Gastroesophageal sphincter (tissue), 4 donors: ENCODE data around the gene HLA-DOA. TPM values are rescaled to one million over a fixed set of nuclear protein-coding genes. Genes with fewer than 3 reads are reported as not detected.

ENCODE experiments used
- ATAC-seq: fragments of 150-250 bp; one replicate; pipeline ENCODE4 v1.9.1; 2016; ENCODE audit warnings: mild to moderate bottlenecking, moderate library complexity
- H3K27ac ChIP-seq, 4 donors: fragments of 200-600 bp; sonication (generic) in 3 of 4; 1 replicate in 3 of 4; 2 replicates in 1 of 4; pipeline ENCODE4 v1.5.1; 2016 to 2019
- H3K27me3 ChIP-seq: fragments of 200-600 bp; sonication (generic); one replicate; pipeline ENCODE4 v1.5.1; 2019
- H3K36me3 ChIP-seq, 2 donors: fragments of 200-600 bp; sonication (generic); one replicate each; pipeline ENCODE4 v1.5.1; 2019; ENCODE audit warnings: control low read depth in 1 of 2
- H3K4me1 ChIP-seq, 3 donors: fragments of 200-600 bp; sonication (generic); 1 replicate in 2 of 3; 2 replicates in 1 of 3; pipeline ENCODE4 v1.5.1; 2016 to 2019; ENCODE audit warnings: control low read depth in 2 of 3
- H3K4me3 ChIP-seq, 2 donors: fragments of 200-600 bp; sonication (generic); one replicate each; pipeline ENCODE4 v1.5.1; 2019; ENCODE audit warnings: mild to moderate bottlenecking in 1 of 2, moderate library complexity in 1 of 2
- H3K9me3 ChIP-seq, 3 donors: fragments of 200-600 bp; sonication (generic); one replicate each; pipeline ENCODE4 v1.5.1; 2017 to 2019; ENCODE audit warnings: control low read depth in 2 of 3
- CTCF ChIP-seq, 4 experiments: fragments of 200-600 bp in 2 of 4; fragments of 450-650 bp in 2 of 4; sonication (generic) in 1 of 4; IDR thresholded peaks; one replicate each; pipeline ENCODE4 v1.5.1; 2017 to 2019; ENCODE audit warnings: antibody characterized with exemption in 4 of 4, mild to moderate bottlenecking in 2 of 4, moderate library complexity in 2 of 4
- EP300 ChIP-seq: sonication (generic); formaldehyde crosslinking; IDR thresholded peaks from one replicate; pipeline ENCODE4 v1.6.1; 2017; ENCODE audit warnings: antibody characterized with exemption, mild to moderate bottlenecking
- POLR2A ChIP-seq, 2 donors: fragments of 450-650 bp; IDR thresholded peaks; one replicate each; pipeline ENCODE4 v1.6.1; 2017; ENCODE audit warnings: antibody characterized with exemption in 2 of 2, mild to moderate bottlenecking in 2 of 2, moderate library complexity in 1 of 2
- POLR2AphosphoS5 ChIP-seq: sonication (generic); formaldehyde crosslinking; IDR thresholded peaks from one replicate; pipeline ENCODE4 v1.6.1; 2017; ENCODE audit warnings: antibody characterized with exemption
- WGBS, 2 donors: methylation state at CpG; one replicate each; pipeline ENCODE4 v1.1.5; 2018; ENCODE audit warnings: low coverage in 1 of 2; 5-methylcytosine and 5-hydroxymethylcytosine counted together
- total RNA-seq, 4 donors: library from RNA; depleted of rRNA; stranded (reverse); fragments of >200 nt; gene quantifications; one replicate each; pipeline ENCODE4 v1.1.0, GENCODE V29; 2016

HLA-DOA gene
- total RNA-seq, 4 donors from 2014 or later, result 1.1 to 4.4 (median 1.8) TPM

GRCh38 chr6:32964776-32965175 is 44.6 kb downstream of the HLA-DOA start:
- WGBS, 2 donors, result 69 to 78% methylated on average over 2 of the region's 5 CpGs
- H3K27ac ChIP-seq, result no peak overlapping the region

GRCh38 chr6:32963866-32964265 is 45.5 kb downstream of the HLA-DOA start:
- Histone ChIP-seq H3K27me3 (no peaks in the 10 kb centered on the region), H3K36me3 (no peaks in the 10 kb centered on the region), H3K4me1 (peaks cover 2 to 21% (median 4%) of the 10 kb centered on the region in 3 donors), H3K27ac (no peak overlapping the region), H3K9me3 (no peaks in the 10 kb centered on the region), H3K4me3 (no peak overlapping the region)
- no peak for ATAC-seq
- 43 to 82% methylated on average over 1 of the region's 1 CpG for WGBS, 2 donors
- no peak for TF ChIP-seq POLR2AphosphoS5
- no peak for TF ChIP-seq POLR2A (IDR thresholded peaks at IDR 0.05)
- TF ChIP-seq EP300, result no peak

More at GRCh38 chr6:32964776-32965175, 44.6 kb downstream of the HLA-DOA start:
- no peaks in the 10 kb centered on the region for H3K27me3 ChIP-seq
- H3K4me1 ChIP-seq, result peaks cover 2 to 21% (median 4%) of the 10 kb centered on the region in 3 donors
- TF ChIP-seq EP300, result no peak
- no peak for TF ChIP-seq POLR2A (IDR thresholded peaks at IDR 0.05)
- no peak for TF ChIP-seq POLR2AphosphoS5
- TF ChIP-seq CTCF (IDR thresholded peaks at IDR 0.05), result no peak
- H3K9me3 ChIP-seq, result no peaks in the 10 kb centered on the region
- ATAC-seq, result no peak
- H3K36me3 ChIP-seq, result no peaks in the 10 kb centered on the region
- no peak overlapping the region for H3K4me3 ChIP-seq

- H3K27ac ChIP-seq, result no peak overlapping the region
- peaks cover 2 to 18% (median 4%) of the 10 kb centered on the region in 3 donors for H3K4me1 ChIP-seq
- TF ChIP-seq POLR2AphosphoS5, result no peak
- TF ChIP-seq CTCF (IDR thresholded peaks at IDR 0.05), result no peak
- no peak for TF ChIP-seq POLR2A (IDR thresholded peaks at IDR 0.05)
- TF ChIP-seq EP300, result no peak
- no peaks in the 10 kb centered on the region for H3K36me3 ChIP-seq
- H3K9me3 ChIP-seq, result no peaks in the 10 kb centered on the region
- no peak for ATAC-seq
- H3K4me3 ChIP-seq, result no peak overlapping the region
- 44 to 81% methylated on average over 1 of the region's 1 CpG for WGBS, 2 donors
- no peaks in the 10 kb centered on the region for H3K27me3 ChIP-seq
These were observed 47.1 kb downstream of the HLA-DOA start for GRCh38 chr6:32962213-32962826.

GRCh38 chr6:32960563-32960962 is 48.8 kb downstream of the HLA-DOA start:
- TF ChIP-seq CTCF (IDR thresholded peaks at IDR 0.05) (no peak), POLR2AphosphoS5 (no peak), EP300 (no peak), POLR2A (IDR thresholded peaks at IDR 0.05) (no peak)
- WGBS, 2 donors, result 80 to 94% methylated on average over 1 to 5 of the region's 5 CpGs

GRCh38 chr6:32956176-32956575 is 53.2 kb downstream of the HLA-DOA start:
- ATAC-seq, result no peak
- Histone ChIP-seq H3K9me3 (no peaks in the 10 kb centered on the region), H3K27me3 (no peaks in the 10 kb centered on the region), H3K4me3 (no peak overlapping the region), H3K4me1 (peaks cover 0 to 19% (median 0%) of the 10 kb centered on the region in 3 donors), H3K27ac (no peak overlapping the region), H3K36me3 (no peaks in the 10 kb centered on the region)
- TF ChIP-seq POLR2A (IDR thresholded peaks at IDR 0.05) (no peak), CTCF (IDR thresholded peaks at IDR 0.05) (no peak), EP300 (no peak), POLR2AphosphoS5 (no peak)
- WGBS, 2 donors, result 78 to 88% methylated on average over 2 of the region's 2 CpGs

More at GRCh38 chr6:32960563-32960962, 48.8 kb downstream of the HLA-DOA start:
- Histone ChIP-seq H3K4me1 (peaks cover 0 to under 1% (median 0%) of the 10 kb centered on the region in 3 donors), H3K36me3 (no peaks in the 10 kb centered on the region), H3K4me3 (no peak overlapping the region), H3K9me3 (no peaks in the 10 kb centered on the region), H3K27ac (no peak overlapping the region), H3K27me3 (no peaks in the 10 kb centered on the region)
- ATAC-seq, result no peak
